Measurements from ENCODE around the gene CSRNP2.

Gene CSRNP2, protein sequence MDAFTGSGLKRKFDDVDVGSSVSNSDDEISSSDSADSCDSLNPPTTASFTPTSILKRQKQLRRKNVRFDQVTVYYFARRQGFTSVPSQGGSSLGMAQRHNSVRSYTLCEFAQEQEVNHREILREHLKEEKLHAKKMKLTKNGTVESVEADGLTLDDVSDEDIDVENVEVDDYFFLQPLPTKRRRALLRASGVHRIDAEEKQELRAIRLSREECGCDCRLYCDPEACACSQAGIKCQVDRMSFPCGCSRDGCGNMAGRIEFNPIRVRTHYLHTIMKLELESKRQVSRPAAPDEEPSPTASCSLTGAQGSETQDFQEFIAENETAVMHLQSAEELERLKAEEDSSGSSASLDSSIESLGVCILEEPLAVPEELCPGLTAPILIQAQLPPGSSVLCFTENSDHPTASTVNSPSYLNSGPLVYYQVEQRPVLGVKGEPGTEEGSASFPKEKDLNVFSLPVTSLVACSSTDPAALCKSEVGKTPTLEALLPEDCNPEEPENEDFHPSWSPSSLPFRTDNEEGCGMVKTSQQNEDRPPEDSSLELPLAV

DNA sequence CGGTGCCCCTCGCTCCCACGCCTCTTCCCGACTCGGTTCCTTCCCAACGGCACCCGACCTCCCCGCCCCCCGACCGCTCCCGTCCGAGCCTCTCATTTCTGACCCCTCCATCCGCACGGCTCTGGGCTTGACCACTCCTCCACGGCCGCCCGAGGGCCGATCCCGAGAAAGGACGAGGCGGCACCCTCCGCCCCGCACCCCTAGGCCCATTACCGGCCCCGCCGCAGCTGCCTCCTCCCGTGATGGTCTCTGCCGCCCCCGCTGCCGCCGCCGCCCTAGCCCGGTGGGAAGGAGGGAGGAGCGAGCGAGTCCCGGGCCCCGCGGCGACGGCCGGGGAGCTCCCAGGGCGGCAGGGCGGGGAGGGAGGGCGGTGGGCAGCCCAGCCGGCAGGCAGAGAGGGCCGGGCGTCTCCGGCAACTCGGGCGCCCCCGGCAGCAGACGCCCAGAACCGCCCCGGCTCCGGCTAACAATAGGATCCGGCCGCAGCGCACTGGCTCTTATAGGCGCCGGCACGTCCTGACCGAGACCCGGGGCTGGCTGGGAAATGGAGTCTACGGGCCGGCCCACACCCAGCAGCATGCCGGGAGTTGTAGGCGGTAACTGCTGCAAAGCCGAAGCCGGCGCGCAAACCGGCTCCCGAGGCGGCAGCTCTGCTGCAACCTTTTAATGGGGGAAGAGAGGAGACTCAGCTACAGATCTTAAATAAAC lies at the start of gene CSRNP2:
TSS of gene CSRNP2 (minus strand) at position 471 of the 708 bp plus-strand sequence. CDS start 7,035 bp downstream, outside the sequence.
- ChIA-PET CTCF (interaction anchor here (0.6 to 1.3 kb wide), 4 partner anchors 9 to 344 kb away, joined by 3 to 4 read pairs (median 4); partner anchors contain the start of gene DAZAP2), POLR2A (ENCODE audit: low non-redundant PET) (interaction anchor here (0.5 to 1.7 kb wide), 12 partner anchors 9 to 463 kb away, joined by 3 to 13 read pairs (median 4); partner anchors contain the start of gene POU6F1)
- peak; percentile 97 for DNase-seq (ENCODE audit: low spot score)
- TF ChIP-seq, protein P1, sequence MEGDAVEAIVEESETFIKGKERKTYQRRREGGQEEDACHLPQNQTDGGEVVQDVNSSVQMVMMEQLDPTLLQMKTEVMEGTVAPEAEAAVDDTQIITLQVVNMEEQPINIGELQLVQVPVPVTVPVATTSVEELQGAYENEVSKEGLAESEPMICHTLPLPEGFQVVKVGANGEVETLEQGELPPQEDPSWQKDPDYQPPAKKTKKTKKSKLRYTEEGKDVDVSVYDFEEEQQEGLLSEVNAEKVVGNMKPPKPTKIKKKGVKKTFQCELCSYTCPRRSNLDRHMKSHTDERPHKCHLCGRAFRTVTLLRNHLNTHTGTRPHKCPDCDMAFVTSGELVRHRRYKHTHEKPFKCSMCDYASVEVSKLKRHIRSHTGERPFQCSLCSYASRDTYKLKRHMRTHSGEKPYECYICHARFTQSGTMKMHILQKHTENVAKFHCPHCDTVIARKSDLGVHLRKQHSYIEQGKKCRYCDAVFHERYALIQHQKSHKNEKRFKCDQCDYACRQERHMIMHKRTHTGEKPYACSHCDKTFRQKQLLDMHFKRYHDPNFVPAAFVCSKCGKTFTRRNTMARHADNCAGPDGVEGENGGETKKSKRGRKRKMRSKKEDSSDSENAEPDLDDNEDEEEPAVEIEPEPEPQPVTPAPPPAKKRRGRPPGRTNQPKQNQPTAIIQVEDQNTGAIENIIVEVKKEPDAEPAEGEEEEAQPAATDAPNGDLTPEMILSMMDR (conservative IDR thresholded peaks at IDR 0.05; ENCODE audit: low read depth) = no peak
- H3K27ac ChIP-seq = peak within 1 kb of the TSS; percentile 82

DNA sequence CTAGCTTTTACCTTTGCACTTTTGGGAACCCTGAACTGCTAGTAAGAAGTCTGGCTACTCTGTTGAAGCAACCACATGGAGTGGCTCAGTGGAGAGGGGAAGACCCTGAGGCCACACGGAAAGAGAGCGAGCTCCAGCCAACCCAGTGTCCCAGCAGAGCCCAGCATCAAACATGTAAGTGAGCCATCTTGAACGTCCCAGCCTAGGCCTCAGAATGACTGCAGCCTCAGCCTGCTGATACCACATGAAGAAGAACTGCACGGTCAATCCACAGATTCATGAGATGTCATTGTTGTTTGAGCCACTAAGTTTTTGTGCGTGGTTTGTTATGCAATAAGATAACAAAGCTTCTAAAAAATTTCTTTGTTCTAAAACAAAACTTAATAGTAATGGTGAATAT lies 49.3 kb upstream of the CSRNP2 start:
- peak overlapping the region; percentile 40 for H3K27ac ChIP-seq
- ChIA-PET POLR2A (ENCODE audit: low non-redundant PET) (interaction anchor here (0.6 kb wide), 1 partner anchor 72 kb away, joined by 3 read pairs; no protein-coding TSS in a partner anchor), CTCF (no interaction called here)
- TF ChIP-seq, protein P1 (conservative IDR thresholded peaks at IDR 0.05; ENCODE audit: low read depth) = no peak
- DNase-seq (ENCODE audit: low spot score) = no peak

DNA sequence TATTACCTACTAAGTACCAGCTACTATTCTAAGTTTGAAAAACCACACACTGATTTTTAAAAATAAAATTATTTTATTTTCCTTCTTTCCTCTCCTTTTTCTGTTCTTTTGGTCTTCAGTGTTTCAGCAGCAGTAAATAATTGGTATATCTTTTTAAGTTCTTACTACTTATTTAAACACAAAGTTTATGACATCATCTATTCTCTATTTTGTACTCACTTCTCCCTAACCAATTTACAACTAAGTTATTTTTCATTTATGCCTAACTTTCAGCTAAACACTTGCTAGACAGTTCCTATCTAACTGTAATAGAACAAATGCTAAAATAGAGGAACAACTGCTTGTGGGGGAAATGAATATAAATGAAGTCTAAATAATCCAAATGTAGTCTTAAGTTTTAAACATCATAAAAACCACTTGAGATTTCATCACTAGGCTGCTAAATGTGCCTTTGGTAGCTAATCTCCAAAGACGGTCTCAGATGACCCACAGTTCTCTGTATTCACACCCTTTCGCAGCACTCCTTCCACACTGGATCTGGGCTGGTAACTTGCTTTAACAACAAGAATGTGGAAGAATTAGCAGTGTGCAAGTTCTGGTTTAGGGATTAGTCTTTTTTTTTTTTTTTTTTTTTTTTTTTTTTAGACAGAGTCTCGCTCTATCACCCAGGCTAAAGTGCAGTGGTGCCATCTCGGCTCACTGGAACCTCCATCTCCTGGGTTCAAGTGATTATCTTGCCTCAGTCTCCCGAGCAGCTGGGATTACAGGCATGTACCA lies 48.5 kb upstream of the CSRNP2 start:
- CTCF ChIA-PET = no interaction called here
- DNase-seq (ENCODE audit: low spot score) = no peak
- peak overlapping the region; percentile 40 for H3K27ac ChIP-seq
- POLR2A ChIA-PET (ENCODE audit: low non-redundant PET) = interaction anchor here (0.6 kb wide), 1 partner anchor 73 kb away, joined by 3 read pairs; no protein-coding TSS in a partner anchor
- TF ChIP-seq, protein P1 (conservative IDR thresholded peaks at IDR 0.05; ENCODE audit: low read depth) = no peak

DNA sequence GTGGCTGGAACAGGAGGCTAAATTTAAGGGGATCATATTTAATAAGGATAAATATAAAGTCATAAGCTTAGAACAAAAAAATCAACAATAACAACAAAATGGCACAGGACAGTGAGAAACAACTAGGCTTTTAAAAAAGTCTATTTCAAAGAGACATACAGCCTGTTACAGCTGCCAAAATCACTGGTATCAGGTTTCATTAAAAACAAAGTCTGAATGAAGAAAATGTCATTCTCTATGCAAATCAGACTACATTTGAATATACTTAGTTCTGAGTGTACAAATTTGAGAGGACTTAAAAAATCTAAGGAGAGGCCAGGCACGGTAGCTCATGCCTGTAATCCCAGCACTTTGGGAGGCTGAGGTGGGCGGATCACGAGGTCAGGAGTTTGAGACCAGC lies 45.5 kb upstream of the CSRNP2 start:
- peak overlapping the region; percentile 44 for H3K27ac ChIP-seq
- TF ChIP-seq, protein P1 (conservative IDR thresholded peaks at IDR 0.05; ENCODE audit: low read depth) = no peak
- no peak for DNase-seq (ENCODE audit: low spot score)
- CTCF ChIA-PET = interaction anchor here (0.9 kb wide), 1 partner anchor 89 kb away, joined by 8 read pairs; the partner anchor contains the start of gene POU6F1
- POLR2A ChIA-PET (ENCODE audit: low non-redundant PET) = no interaction called here

DNA sequence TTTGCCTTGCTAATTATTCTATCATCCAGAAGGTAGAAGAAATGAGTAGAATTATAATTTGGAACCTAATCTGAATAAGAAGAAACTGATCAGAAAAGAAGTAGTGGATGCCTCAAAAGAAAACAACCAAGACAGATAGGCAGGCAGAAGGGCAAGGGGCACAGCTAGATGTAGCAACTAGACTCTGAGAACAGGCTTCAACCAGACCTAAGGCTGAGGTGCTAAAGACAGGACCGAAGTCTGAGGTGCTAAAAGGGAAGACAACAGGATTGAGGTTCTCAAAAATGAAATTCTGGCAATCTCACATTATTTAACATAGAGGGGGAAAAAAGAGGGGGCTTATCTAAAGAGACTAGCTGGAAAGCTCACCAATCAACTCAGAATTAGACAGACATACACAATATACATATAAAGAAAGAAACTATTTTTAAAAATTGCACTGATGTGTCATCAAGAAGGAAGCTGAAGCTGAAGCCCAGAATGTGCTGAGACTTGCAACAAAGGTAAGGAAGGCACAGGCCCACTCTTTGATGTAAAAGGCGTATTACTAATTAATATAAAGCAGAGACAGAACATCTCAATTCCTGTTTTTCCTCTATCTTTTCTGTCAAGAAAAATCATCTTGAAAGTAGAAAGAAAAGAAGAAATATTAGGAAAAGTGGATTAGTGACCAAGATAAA lies 43.8 kb upstream of the CSRNP2 start:
- ChIA-PET CTCF (no interaction called here), POLR2A (ENCODE audit: low non-redundant PET) (no interaction called here)
- peak overlapping the region; percentile 78 for H3K27ac ChIP-seq
- peak; percentile 63 for DNase-seq (ENCODE audit: low spot score)
- TF ChIP-seq, protein P1 (conservative IDR thresholded peaks at IDR 0.05; ENCODE audit: low read depth) = no peak
